NK-92 treated with Interleukin-12 subunit alpha and Interleukin-12 subunit beta, amount 100 ng/mL, for 24 hours (cell line): Measurements from ENCODE around the gene PDE7B.

Source experiments
- DNase-seq: peaks from one replicate; lab custom pipeline; 2025; lab: John Stamatoyannopoulos, UW

PDE7B gene

DNA sequence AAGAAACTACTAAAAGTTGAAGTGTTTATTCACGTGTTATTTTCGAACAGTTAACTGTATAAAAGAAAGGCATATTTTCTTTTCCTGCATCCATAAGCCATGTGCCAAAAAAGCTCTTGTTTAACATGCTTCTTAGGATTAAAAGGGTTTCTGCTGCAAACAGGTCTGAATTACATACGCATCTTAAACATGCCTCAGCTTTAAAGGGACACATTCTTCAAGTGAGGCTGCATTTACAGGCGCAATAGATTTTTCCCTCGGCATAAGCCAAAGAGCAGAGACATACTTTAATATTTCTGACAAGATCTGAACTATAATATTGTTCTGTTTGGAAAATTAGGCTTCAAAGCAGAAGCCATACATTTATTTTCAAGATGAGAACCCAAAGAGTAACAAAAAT is 39.4 kb downstream of the PDE7B start:
- DNase-seq: no peak

GRCh38 chr6:135891710-135892109 is 40.2 kb downstream of the PDE7B start:
- no peak for DNase-seq

DNA sequence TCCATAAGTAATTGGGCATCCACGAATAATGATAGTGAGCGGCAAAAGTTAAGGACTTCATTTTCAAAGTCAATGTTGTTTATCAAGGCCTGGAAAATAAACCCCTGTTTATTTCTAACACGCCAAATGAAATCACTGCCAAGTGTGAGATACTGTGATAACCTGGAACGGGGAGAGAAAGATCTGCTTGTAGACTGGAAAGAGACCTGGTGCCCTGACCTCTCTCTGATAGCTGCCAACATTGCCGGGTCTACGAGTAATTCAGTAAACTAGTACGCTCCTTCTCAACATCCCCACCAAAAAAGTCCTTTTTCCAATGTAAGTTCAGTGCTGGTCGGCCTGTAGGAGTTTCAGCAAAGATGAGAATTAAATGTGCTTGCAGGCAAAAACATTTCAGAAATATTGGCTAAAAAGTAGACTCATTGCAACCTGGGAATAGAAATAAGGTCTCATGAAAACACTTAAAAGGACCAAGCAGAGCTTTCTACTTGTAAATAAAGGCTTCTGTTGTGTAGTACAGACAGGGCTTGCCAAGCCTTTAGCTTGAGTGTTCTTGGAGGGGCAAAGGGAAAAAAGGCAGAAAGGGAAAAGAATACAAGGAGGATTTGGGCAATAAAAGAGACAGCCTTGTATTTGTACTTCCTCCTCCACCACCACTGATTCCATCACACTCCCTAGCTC is 43.9 kb downstream of the PDE7B start:
- no peak for DNase-seq

GRCh38 chr6:135897087-135897486 is 45.6 kb downstream of the PDE7B start:
- DNase-seq: no peak

DNA sequence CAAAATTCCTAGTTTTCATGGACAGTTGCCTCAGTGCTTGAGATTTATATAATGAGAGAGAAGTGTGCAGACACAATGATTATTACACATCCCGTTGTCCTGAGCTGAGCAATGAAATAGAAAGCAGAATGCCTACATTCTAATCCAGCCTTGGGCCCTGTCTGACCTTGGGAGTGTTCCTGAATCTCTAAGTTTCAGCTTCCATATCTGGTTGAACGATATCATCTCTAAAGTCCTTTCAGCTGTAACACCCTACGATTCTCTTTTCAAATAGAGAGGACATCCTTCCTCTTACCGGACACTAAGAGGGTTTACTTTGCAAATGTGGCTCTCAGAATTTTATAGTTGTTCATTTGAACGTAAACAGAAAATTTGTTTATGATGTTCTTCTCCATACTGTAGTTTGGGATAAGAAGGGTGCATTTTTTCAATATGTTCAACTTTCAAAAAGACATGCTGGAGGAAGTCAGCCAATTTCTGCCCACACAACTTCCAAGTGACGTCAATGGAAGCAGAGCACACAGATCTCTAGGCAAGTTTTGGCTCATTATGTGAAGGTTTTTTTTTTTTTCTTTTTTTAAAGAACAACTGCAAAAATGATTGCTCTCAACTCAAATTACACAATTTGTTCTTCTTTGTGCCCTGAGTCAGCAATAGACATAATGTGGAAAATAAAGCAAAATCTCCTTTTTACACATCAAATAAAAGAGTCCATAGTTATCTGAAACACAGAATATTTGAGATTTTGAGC is 50.4 kb downstream of the PDE7B start:
- DNase-seq: no peak

DNA sequence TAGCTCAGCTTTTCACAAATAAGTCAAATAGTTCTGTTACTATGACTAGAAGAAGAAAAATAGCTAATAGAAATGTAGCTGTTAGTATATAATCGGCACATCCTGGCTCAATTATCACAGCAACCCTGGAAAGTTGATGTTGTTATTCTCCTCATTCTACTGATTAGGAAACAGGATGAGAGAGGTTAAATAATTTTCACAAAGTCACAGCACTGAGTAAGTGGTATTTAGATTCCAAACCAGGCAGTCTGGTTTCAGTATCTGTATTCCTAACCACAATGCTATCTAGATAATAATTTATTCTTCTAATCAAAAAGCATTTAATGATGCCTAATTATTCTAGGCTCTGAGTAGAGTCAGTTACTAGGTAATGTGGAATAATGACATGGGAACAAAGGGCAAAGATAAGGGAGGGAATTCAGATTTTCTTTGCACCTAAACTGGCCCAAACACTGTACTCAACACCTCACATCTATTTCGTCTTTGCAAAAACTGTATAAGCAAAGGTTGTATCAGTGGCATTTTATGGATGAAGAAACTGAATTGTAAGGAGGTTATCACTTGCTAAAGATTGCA is 51.3 kb downstream of the PDE7B start:
- DNase-seq: no peak

GRCh38 chr6:135904666-135905065 is 53.2 kb downstream of the PDE7B start:
- DNase-seq: no peak

DNA sequence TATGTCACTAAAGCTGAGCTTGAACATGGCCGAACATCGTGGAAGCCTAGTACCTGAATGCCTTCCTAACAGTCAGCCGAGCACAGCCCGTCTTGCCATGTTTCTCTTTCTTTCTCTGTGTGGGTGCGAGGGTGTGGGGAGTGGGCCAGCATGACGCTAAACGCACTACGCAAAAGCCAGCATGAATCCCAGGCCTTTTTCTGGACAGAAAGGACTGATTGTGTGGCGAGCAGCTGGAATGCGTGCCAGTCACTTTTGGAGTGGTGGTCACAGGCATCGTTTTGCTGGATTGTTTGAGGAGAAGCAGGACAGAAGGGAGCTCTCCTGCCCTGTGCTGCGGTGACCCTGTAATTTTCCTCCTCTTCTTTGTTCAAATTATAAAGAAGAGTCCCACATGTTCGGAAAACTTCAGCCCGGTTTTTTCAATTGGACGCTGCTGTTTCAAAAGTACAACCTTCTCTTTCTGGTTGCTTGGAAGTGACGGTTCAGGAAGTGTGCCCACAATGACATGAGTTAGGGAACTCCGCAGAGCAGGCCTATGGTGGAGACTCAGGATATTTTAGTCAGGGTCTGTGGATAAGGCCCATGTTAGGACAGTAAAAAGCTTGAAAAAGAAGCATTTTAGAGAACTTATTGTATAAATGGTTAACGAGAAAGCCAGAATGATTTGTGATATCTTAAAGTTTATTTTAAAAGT is 54.3 kb downstream of the PDE7B start:
- DNase-seq: no peak

- DNase-seq: no peak
These were observed 55.0 kb downstream of the PDE7B start for GRCh38 chr6:135906542-135906941.

DNA sequence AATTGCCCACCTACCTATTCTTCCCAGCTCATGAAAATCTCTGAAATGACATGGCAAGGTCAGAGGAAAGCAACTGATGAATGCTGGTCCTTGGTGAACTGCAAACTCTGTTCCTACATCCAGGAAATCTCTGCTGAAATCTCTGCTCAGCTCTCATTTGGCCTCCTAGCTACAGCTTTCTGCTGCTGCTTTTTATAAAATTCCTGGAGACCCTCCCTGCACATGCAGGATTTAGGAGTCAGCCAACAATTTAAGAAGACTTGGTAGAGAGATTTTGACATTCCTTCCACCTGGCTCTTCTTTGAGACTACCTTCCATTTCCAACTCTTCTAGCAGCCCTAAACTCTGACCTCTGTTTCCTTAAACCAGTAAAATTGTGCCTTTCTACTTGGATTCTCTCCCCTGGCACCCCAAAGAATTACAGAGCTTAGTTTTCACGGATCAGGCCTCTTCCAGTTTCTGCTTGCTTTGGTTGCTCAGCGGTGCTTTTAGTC is 55.5 kb downstream of the PDE7B start:
- no peak for DNase-seq

- peak; percentile 1 for DNase-seq
These were observed 58.4 kb downstream of the PDE7B start for GRCh38 chr6:135909737-135910387.

DNA sequence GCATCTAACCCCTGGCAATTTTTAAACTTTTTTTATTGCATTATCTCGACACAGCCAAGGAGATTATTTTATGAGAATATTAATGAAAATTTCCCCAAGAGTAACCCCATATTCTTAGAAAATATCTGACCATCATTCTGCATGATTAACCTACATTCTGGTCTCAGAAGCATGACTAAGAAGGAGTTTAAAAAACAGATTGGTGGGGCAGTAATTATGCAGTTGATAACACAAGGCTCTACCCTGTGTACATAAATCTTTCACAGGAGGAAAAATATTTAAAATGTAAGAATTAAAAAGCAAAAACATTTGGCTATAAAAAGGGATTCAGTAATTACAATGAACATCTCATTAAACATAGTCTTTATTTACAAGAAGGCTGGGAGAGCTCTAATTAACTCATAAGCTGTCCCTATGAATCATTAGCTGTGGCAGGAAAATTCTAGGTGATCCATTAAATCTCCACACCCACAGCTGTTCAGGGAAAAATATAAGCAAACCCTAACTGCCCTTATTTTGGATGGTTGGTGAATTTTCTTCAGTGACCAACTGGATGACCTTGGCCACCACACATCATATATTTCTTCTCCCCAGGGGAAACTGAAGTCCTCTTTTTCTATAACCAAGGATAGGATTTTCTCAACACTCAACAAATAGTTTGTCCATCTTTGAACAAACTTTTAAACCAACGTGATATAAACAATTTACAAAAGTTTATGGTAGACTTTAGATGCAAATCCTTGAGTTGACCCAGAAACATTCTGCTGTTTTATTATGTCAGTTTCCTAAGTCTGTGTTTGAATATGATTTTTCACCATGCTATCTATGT is 59.5 kb downstream of the PDE7B start:
- no peak for DNase-seq

GRCh38 chr6:135913785-135914184 is 62.3 kb downstream of the PDE7B start:
- DNase-seq: no peak

DNA sequence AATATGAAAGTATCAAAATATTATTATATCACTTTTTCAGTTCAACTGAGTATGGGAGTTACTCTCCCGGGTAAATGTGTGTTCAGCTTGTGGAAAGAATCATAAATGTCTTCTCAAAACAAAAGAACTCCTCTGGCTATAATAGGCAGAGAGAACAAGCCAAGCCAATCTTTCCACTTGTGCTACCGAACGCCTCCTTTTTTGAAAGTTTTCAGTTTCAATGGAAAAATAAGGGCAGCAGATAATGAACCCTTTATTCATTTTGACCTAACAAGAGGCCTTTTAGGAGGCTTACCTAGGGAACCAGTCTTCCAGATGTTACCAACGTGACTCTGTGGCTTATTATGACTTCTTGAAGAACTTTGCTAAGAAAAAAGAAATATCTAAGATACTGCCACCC is 67.5 kb downstream of the PDE7B start:
- no peak for DNase-seq

GRCh38 chr6:135920689-135921088 is 69.2 kb downstream of the PDE7B start:
- DNase-seq: no peak

DNA sequence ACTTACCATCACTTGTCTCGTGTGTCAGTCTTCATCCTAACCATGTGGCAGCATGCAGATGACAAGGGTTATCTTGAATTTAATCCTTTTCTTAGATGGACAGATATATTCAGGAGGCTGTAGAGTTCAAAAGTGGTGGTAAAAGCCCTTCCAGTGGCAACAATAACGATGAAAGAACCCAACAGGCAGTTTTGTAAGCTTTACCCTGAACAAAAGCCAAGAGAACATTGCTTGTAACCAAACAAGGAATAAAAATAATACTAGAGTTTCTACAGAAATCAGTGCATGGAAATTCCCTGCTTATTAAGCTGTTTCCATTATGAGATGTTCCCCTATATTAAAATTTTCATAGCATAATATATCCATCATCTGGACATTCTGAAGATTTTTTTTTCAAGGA is 69.7 kb downstream of the PDE7B start:
- DNase-seq: no peak

DNA sequence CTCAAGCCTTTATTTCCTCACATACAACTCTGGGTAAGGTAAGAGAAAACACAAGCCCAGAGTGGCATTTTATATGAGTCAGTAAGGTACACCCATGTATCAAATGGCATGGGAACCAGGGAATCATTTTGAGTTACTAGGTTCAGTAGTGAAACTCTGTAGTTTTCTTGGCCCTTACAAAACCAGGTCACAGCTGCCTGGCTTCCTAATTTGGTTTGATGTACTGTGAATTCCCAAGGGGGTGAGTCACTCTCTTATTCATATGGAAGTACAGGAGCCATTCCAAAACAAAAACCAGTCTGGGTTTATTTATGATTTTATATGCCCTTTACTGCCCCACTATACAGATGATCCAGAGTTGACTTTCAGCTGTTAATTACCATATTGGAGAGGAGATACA is 70.7 kb downstream of the PDE7B start:
- no peak for DNase-seq

DNA sequence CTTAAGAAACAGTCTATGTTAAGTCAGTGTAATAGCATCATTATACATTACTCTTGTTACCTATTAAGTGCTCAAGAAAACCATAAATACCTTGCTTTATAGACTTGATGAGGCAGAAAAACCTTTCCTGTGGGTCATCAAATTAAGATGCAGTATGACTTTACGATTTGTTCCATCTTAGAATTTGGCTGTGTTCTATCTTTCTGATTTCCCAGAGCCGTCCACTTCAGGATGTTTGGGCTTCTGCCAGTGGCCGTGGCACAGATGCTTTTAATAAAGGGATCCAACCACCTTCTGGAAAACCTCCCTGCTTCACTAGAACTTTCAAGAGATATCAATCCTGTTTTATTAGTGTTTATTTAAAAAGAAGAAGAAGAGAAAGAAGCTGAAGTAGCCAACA is 71.2 kb downstream of the PDE7B start:
- no peak for DNase-seq

DNA sequence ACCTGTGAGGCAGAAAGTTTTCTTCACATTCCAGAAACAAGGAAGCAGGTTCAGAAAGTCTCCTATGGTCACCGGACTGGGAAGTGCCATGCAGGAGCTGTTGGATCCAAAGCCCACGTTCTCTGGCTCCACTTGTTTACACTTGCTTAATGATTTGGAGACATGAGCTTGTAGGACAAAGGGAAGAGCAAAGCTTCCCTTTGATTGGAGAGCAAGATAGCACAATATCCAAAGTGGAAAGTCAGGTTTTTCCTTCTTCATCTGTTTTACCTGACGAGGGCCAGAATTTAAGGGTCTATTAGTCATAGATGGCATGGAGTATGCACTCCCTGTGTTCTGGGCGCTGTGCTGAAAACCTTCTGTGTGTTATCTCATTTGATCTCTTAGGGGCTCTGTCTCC is 81.2 kb downstream of the PDE7B start:
- DNase-seq: no peak

DNA sequence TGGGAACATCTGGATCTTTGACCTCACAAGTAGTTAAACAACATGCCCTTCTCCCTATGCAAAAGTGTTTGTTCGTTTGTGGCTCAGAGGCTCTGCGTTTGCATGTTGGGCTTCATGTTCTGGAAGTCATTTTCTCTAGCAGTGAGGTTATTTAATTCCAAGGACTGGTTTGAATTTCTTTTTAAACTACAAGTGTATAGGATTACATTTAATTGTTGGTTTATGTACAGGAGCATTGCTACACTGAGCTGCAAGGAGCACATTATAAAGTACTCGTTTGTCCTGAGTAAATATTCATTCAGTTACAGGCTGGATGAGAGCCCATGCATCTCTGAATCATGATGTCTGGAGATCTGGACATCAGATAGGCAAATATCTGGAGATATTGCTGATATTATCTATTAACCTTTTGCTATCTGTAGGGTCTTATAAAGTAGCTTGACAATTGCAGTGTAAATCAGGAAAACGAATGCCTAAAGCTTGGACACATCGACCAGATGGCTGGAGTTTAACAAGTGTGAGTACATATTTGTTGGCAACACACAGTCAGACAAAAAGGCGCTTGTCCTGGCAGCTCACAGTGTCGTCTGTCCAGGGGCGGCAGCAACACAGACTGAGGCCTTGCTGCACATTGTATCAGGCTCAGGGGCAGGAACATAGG is 84.6 kb downstream of the PDE7B start:
- no peak for DNase-seq

DNA sequence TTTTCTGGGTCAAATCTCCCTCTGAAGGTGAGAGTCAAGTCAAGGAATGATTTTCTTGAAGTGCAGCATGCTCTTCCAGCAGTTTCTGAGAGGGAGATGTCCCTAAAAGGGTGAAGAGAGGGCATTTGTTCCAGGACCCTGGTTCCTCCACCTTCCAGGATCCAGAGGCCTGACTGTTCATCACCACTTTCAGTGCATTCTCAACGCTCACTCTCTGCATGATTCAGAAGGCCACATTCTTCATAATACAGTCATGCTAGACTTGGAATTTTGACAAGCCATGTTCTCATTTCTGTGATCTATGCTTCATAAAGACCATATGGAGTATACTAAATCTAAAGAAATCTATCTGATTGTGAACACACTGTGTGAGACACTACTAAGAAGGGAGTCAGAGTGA is 85.1 kb downstream of the PDE7B start:
- no peak for DNase-seq
